Measurements from ENCODE around the gene ARID3B.

DNA sequence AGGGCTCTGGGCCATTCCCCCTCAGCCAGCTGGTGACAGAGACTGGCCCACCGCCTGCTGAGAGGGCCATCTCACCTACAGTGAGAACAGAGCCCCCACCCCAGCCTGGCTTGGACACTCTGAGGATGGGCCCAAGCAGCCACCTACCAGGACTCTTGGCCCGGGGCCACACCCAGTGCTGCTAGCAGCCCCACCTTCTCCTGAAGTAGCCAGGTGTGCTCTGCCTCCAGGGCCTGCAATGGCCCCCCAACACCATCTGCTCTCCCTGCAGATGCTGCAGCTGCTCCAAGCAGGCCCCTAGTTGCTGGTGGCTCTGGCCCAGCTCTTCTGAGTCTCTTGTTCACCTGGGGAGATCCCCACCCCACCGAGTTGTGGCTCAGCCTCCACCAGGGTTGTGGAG lies 67.8 kb downstream of the ARID3B start:
- no peak for TF ChIP-seq SIN3A (IDR thresholded peaks at IDR 0.05; ENCODE audit: borderline replicate concordance, insufficient read depth, low read length)
- TF ChIP-seq TAF1 (IDR thresholded peaks at IDR 0.05; ENCODE audit: borderline replicate concordance, insufficient read depth, low read length): no peak
- no peak for TF ChIP-seq POLR2AphosphoS5 (IDR thresholded peaks at IDR 0.05; ENCODE audit: low read depth, low read length)
- TF ChIP-seq, protein P1, sequence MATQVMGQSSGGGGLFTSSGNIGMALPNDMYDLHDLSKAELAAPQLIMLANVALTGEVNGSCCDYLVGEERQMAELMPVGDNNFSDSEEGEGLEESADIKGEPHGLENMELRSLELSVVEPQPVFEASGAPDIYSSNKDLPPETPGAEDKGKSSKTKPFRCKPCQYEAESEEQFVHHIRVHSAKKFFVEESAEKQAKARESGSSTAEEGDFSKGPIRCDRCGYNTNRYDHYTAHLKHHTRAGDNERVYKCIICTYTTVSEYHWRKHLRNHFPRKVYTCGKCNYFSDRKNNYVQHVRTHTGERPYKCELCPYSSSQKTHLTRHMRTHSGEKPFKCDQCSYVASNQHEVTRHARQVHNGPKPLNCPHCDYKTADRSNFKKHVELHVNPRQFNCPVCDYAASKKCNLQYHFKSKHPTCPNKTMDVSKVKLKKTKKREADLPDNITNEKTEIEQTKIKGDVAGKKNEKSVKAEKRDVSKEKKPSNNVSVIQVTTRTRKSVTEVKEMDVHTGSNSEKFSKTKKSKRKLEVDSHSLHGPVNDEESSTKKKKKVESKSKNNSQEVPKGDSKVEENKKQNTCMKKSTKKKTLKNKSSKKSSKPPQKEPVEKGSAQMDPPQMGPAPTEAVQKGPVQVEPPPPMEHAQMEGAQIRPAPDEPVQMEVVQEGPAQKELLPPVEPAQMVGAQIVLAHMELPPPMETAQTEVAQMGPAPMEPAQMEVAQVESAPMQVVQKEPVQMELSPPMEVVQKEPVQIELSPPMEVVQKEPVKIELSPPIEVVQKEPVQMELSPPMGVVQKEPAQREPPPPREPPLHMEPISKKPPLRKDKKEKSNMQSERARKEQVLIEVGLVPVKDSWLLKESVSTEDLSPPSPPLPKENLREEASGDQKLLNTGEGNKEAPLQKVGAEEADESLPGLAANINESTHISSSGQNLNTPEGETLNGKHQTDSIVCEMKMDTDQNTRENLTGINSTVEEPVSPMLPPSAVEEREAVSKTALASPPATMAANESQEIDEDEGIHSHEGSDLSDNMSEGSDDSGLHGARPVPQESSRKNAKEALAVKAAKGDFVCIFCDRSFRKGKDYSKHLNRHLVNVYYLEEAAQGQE (IDR thresholded peaks at IDR 0.05; ENCODE audit: insufficient read depth in 1 of 2, low read depth in 2 of 2, low read length in 2 of 2): no peak
